Brain pericyte (primary cell): ENCODE measurements around the gene ENTR1.

Experiments
- DNase-seq: peaks from one replicate; pipeline ENCODE4 v3.0.0-alpha.2; 2012; ENCODE audit warnings: low read depth, low spot score

Gene ENTR1

DNA sequence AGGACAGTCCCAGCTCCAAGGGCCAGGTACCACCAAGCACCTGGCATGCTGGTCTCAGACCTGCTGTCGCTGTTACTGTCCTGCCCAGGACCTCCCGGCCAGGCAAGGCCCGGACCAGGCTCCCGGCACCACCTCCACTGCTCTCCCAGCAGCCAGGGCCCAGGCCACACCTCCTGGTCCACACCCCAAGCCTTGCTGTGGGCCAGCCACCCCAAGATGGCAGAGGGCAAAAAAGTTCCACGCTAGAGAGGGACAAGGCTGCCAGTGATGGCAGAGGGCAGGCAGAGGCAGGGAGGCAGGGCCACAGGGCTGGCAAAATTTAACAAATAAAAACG lies 48.0 kb downstream of the ENTR1 start:
- no peak for DNase-seq

DNA sequence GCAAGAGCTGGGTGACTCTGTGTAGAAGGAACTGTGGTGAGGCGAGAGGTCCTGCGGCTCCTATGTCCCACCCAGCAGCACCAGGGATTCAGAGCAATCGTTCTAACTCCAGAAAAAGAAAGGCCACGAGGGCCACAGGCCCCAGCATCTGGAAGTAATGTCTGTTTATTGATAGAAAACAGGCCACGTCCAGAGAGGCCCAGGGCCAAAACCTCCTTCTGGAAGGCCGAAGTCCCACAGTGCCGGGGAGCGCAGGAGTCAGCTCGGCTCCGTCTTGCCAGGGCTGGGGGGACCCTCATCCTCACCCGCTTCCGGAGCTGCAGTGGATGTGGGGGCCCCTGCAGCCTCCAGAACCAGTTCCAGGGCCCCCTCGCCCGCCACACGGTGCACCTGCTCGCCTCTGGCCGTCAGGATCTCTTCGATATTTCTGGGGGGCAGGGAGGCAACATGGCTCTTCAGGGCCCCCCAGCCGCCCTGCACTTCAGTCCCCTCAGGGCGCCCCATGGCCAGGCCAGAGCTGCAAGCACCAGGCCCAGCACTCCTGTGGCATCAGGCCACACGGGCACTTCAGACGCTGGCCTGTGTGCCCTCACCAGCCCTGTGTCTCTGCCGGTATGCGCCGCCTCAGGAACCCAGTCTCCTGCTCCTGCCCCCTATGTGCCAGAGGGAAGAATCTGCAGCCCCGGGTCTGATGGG lies 48.5 kb downstream of the ENTR1 start:
- DNase-seq: no peak

DNA sequence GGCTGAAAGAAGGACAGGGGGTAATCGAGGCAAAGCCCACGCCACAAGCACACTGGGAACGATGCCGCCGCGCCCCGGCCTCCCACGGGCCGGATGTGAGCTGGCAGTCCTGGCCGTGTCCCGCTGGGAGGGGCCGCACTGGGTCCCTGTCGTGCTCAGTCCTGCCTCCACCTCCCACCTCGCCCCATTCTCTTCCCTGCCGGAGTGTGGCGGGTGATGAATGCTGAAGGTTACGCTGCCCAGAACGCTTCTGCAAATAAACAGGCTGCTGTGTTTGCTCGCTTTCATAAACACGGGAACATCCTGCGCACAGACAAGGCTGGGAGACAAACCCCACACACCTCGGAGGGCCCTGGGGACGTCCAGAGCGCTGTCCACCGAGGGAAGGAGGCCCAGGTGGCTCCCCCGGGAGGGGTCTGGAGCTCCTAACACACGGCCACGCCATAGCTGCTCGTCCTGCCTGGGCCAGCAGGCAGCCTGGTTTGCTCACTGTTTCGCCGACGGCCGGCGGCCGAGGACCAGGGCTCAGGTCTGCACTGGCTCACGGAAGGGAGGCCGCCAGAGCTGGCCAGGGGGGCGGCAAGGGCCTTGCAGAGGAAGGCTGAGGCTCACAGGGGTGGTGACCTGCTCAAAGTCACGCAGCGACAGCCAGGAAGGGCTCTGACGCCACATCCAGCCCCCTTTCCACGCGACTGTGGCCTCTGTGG lies 49.2 kb downstream of the ENTR1 start:
- no peak for DNase-seq

DNA sequence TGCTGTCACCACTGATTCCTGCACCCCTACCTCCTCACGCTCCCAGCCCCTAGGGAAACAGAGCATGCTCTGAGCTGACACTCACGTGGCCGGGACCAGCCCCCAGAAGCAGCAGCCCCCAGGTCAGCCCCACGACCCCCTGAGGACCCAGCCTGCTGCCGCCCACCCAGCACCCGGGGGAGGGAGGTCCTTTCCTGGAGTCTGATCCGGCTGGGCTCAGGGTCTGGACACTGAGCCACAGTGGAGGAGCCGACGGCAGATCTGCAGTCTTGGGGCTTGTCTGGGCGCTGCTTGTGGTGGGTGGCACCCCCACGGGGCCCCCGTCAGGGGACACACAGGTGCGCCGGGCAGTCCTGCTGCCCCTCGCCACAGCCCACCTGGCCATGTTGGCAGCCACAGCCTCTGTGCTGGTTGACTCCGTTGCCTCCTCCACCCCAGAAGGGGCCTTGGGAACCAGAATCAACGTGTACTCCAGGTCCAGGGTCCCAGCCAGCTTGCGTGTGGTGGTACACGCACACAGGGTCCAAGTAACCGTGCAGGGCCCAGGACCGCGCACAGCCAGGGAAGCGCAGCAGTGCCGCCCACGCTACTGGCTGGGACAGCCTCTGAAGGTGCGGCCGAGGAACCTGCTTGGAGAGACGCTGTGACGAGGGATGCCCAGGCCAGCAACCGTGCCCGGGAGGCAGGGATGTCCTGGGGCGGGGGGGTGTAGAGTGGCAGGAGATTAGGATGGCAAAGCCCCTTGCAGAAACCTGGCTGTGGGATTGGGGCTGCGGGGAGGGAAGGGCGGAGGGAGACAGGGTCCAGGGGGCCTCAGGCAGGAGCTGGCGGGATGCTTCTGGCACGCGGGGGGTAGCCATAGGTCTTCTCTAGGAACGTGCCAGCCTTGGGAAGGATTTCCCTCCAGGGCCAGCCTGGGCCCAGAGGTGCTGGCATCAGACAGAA lies 50.4 kb downstream of the ENTR1 start:
- DNase-seq: no peak

DNA sequence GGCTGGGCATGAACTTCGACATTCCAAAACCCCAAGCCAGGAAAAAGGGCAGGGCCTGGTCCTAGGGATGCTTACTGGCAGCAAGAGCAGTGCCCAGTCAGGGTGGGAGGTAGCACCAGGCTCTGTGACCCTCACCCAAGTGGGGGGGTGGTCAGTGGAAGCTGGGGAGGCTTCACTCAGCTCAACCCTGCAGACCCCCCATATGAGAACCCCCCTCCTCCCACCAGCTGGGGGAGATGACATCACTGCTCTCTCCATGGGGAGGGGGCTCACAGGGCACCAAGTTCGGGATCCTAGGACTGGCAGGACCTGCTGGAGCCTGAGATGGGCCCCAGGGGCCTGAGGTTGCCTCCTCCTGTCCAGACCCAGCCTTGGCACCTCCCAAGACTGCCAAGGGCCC lies 51.5 kb downstream of the ENTR1 start:
- DNase-seq: no peak

DNA sequence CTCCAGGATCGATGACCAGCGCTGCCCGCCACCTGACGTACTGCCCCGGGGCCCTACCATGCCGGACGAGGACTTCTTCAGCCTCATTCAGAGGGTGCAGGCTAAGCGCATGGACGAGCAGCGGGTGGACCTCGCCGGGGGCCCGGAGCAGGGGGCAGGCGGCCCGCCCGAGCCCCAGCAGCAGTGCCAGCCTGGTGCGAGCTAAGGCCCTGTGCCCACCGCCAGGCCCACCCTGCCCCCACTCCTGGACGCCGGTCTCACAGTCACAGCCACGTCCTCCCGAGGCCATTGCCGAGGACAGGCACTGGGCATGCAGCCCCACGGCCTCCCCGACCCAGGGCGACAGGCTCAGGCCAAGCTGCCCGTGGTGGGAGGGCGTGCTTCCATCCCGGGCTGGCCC lies 52.4 kb downstream of the ENTR1 start:
- no peak for DNase-seq

DNA sequence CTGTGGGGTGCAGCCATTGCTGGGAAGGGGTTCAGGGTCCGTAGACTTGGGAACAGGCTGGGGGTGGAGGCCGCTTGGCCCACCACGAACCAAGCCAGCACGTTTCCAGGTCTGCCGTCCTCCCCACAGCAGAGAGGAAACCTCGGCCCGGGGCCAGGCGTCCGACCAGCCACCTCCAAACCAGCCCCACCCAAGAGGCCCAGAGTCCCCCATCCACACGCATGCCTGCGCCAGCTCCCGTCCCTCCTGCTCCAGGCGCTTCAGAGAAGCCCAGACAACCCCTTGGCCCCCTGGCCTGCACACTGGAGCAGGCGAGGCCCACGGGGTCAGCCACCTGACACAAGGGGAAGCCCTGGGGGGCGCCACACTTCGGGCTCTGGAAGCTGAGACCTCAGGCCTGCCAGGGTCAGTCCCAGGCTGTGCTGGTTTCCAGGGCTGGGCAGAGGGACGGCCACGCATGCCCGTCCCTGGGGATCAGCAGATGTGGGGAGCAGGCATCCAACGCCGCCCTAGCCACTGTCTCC lies 53.1 kb downstream of the ENTR1 start:
- no peak for DNase-seq

DNA sequence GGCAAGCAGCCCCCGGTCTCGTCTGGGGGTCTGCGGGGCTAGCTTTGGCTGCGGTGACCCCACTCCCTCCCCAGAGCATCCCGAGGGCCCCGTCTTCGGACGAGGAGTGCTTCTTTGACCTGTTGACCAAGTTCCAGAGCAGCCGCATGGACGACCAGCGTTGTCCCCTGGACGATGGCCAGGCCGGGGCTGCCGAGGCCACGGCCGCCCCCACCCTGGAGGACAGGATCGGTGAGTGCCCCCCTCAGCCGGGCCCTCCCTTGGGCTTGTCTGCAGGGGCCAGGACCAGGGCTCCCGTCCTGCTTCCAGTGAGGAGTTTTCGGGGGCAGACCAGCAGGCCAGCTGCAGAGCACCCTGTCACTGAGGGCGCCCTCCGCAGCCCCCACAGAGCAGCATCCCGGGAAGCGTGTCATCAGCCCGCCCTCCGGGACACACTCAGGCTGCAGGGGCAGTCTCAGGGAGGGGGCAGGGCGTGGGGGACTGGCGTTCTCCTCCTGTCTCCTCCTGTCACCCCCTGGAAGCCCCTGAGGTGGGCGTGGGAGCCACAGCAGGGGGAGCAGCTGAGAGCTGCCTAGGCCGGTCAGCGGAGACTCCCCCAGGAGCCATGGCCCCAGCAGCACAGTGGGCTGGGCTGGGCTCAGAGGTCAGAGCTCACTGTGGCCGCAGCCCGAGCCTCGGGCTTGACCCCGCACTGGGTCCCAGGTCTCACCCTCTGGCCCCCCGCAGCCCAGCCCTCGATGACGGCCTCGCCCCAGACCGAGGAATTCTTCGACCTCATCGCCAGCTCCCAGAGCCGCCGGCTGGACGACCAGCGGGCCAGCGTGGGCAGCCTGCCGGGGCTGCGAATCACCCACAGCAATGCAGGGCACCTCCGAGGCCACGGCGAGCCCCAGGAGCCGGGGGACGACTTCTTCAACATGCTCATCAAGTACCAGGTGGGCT lies 54.5 kb downstream of the ENTR1 start:
- no peak for DNase-seq

DNA sequence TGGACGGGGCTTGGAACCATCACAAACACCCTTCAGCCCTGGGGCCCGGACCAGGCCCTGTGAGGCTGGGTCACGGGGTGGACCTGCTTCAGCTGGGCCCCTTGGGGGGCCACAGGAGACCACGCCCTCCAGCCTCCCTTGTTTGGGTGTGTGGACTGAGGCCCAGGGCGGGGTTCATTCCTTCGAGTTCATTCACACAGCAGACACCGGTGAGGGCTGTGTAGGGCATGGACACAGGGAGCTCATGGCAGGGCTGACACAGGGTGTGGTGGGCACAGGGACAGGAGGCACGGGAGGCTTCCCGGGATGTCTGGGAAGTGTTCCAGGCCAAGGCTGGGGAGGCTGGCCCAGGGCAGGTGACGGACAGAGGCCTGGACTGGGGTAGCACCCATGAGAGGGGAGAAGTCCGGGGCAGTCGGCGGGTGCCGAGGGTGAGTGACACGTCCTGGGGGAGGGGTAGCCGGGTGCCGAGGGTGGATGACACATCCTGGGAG lies 55.8 kb downstream of the ENTR1 start:
- DNase-seq: no peak

DNA sequence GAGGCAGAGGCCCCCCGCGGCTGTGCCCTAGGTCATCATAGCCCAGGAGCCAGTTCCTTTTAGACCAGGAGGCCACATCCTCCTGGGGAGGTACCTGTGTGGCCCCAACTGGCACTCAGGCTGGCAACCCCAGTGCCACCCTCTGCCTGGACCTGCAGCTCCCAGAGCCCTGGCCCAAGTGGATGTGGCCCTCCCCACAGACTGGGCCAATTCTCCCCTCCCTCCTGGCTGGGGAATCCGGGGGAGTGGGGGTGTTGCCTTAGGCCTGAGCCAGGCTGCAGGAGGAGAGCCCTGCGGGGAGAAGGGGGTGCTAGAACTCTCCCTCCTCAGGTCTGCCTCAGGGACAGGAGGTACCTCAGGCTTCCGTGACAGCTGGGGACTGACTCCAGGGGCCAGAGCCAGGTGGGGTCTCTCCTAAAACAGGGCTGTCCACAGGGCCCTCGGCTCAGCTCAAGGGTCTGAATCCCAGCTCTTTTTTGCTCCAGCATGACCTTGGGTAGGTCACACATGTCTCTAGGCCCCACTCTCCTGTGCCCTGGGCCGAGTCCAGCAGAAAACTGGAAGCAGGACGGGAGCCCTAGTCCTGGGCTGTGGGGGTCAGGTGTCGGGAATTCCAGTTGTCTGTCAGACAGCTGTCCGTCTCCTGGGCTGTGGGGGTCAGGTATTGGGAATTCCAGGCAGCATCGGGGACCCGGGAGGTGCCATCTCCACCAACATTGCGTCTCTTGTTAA lies 56.5 kb downstream of the ENTR1 start:
- DNase-seq: no peak

DNA sequence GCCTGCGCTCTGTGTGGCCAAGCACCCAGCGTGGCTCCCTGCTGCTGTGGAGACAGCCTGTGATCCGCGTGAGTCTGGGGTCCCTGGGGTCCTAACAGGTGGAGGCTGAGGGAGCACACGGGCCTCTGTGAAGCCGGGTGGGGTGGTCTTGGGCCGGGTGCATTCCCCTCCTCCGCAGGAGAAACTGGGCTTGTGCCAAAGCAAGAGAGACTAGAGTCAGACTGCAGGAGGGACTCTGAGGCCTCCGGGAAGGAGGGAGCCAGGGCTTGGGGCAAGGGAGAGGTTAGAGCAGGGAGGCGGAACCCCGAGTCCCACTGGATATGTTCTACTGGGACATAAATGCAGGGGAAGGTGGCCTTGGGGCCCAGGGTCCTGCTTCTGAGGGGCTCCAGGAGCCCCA lies 57.3 kb downstream of the ENTR1 start:
- no peak for DNase-seq

DNA sequence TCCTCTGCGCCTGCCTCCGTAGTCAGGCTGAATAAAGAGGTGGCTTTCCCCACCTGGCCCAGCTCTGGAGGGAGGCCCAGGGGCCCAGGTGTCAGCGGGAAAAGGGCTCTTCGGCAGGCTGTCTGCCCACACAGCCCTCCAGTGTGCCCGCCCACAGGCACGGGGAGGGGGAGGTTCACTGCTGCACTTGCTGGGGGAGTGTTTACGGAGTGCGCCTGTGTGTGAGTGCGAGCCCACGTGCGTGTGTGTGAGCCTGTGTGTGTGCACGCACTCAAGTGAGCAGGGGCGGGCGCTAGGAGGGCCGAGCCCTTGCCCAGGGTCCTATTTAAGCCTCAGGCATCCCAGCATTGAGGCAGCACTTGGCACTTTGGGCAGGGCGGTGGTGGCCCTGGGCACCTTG lies 57.7 kb downstream of the ENTR1 start:
- DNase-seq: no peak
